ENCODE measurements around the gene EIPR1. TPM values are rescaled to one million over a fixed set of nuclear protein-coding genes. Genes with fewer than 3 reads are reported as not detected.

The EIPR1 gene
- total and polyA plus RNA-seq, 2 donors (not counting 3 experiments of a cell fraction or from before 2014, with no cell fraction given), result 30.8 to 57.3 TPM

- no peak overlapping the region for H3K4me2 ChIP-seq (ENCODE audit: insufficient read depth, low read length)
- DNase-seq (ENCODE audit: low read depth, low spot score), result no peak
- ChIA-PET CTCF (no interaction called here), POLR2A (no interaction called here)
- no peak overlapping the region for H3K9ac ChIP-seq (replicated peaks; ENCODE audit: extremely low read depth, insufficient read depth, low read length)
- H3K27me3 ChIP-seq (ENCODE audit: control insufficient read depth in 2 of 2, insufficient read depth in 2 of 2, low read length in 2 of 2), result no peaks in the 10 kb centered on the region
- no peaks in the 10 kb centered on the region for H4K20me1 ChIP-seq (replicated peaks; ENCODE audit: control insufficient read depth, extremely low read depth, insufficient read depth, low read length)
- H3K27ac ChIP-seq (ENCODE audit: insufficient read depth, low read depth, low read length), result no peak overlapping the region
- BruUV-seq (replicated peaks), result no TSS peak
- H3K9me3 ChIP-seq (replicated peaks; ENCODE audit: control insufficient read depth, insufficient read depth, low read length), result no peaks in the 10 kb centered on the region
- no peaks in the 10 kb centered on the region for H3K4me1 ChIP-seq (ENCODE audit: control insufficient read depth, extremely low read depth, insufficient read depth, low read length)
- no peak for FAIRE-seq
- H2AFZ ChIP-seq (ENCODE audit: low read depth, low read length), result no peak overlapping the region
- H3K9me1 ChIP-seq (replicated peaks; ENCODE audit: control insufficient read depth, extremely low read depth, insufficient read depth, low read length), result no peaks in the 10 kb centered on the region
- TF ChIP-seq POLR2A (IDR thresholded peaks at IDR 0.05; ENCODE audit: low read depth, low read length) (no peak), MYC (IDR thresholded peaks at IDR 0.05; ENCODE audit: low read depth, low read length) (no peak), GATA2 (IDR thresholded peaks at IDR 0.05; ENCODE audit: insufficient read depth, insufficient read length, low read depth, low read length) (no peak), JUN (IDR thresholded peaks at IDR 0.05; ENCODE audit: borderline replicate concordance, insufficient read depth, insufficient read length, low read depth) (no peak), POLR2AphosphoS5 (IDR thresholded peaks at IDR 0.05; ENCODE audit: insufficient read depth, low read depth, low read length) (no peak)
- TF ChIP-seq, protein P1, sequence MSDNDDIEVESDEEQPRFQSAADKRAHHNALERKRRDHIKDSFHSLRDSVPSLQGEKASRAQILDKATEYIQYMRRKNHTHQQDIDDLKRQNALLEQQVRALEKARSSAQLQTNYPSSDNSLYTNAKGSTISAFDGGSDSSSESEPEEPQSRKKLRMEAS (IDR thresholded peaks at IDR 0.05; ENCODE audit: insufficient read depth, insufficient read length), result no peak
- TF ChIP-seq, protein P2, sequence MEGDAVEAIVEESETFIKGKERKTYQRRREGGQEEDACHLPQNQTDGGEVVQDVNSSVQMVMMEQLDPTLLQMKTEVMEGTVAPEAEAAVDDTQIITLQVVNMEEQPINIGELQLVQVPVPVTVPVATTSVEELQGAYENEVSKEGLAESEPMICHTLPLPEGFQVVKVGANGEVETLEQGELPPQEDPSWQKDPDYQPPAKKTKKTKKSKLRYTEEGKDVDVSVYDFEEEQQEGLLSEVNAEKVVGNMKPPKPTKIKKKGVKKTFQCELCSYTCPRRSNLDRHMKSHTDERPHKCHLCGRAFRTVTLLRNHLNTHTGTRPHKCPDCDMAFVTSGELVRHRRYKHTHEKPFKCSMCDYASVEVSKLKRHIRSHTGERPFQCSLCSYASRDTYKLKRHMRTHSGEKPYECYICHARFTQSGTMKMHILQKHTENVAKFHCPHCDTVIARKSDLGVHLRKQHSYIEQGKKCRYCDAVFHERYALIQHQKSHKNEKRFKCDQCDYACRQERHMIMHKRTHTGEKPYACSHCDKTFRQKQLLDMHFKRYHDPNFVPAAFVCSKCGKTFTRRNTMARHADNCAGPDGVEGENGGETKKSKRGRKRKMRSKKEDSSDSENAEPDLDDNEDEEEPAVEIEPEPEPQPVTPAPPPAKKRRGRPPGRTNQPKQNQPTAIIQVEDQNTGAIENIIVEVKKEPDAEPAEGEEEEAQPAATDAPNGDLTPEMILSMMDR (IDR thresholded peaks at IDR 0.05; ENCODE audit: extremely low read depth in 1 of 2, insufficient read depth in 1 of 2, low read depth in 1 of 2, low read length in 2 of 2), result no peak
- intact Hi-C loops (cut with micrococcal nuclease) (no loop called here), dilution Hi-C loops (cut with MboI; ENCODE audit: extremely low pct_ligation_motif_present, low sequenced_read_pairs) (no loop called here)
- H3K4me3 ChIP-seq (replicated peaks in 1 of 3; ENCODE audit: insufficient read depth in 1 of 3, low read depth in 1 of 3, low read length in 3 of 3), result no peak overlapping the region
- peaks cover 0 to 2% of the 10 kb centered on the region in 2 experiments for H3K36me3 ChIP-seq (ENCODE audit: control insufficient read depth in 2 of 2, extremely low read depth in 1 of 2, insufficient read depth in 2 of 2, low read length in 2 of 2)
- H3K79me2 ChIP-seq (ENCODE audit: control insufficient read depth, insufficient read depth, low read length), result no peaks in the 10 kb centered on the region
These were observed 39.3 kb downstream of the EIPR1 start for GRCh38 chr2:3338340-3338739.
